GM12872 (cell line): ENCODE data around the gene GLIS1.

Experiments
- TF ChIP-seq, protein P1 (sequence below): IDR thresholded peaks from 3 replicates; pipeline ENCODE4 v1.5.1; 2011; ENCODE audit warnings: low read depth, mild to moderate bottlenecking, low read length, moderate library complexity; ENCODE audit not compliant: insufficient read depth

GLIS1 gene

DNA sequence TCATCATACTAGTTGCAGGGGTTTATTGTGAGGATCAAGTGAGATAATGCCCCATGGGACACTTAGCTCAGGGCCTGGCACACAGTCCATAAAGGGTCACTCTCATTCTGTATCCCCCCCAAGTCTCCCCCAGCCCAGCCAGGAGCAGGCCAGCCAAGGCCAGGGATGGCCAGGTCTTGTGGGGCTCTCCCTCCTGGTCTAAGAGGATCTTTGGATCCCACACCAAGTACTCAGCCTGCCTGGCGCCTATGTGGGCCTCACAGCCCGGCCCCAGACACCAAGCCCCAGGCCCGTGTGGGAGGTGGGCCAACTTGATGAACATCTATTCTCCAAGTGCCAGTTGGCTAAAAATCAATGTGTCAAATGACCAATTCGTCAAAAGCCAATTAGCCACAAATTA is 117.8 kb downstream of the GLIS1 start:
- TF ChIP-seq, protein P1, sequence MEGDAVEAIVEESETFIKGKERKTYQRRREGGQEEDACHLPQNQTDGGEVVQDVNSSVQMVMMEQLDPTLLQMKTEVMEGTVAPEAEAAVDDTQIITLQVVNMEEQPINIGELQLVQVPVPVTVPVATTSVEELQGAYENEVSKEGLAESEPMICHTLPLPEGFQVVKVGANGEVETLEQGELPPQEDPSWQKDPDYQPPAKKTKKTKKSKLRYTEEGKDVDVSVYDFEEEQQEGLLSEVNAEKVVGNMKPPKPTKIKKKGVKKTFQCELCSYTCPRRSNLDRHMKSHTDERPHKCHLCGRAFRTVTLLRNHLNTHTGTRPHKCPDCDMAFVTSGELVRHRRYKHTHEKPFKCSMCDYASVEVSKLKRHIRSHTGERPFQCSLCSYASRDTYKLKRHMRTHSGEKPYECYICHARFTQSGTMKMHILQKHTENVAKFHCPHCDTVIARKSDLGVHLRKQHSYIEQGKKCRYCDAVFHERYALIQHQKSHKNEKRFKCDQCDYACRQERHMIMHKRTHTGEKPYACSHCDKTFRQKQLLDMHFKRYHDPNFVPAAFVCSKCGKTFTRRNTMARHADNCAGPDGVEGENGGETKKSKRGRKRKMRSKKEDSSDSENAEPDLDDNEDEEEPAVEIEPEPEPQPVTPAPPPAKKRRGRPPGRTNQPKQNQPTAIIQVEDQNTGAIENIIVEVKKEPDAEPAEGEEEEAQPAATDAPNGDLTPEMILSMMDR: no peak

DNA sequence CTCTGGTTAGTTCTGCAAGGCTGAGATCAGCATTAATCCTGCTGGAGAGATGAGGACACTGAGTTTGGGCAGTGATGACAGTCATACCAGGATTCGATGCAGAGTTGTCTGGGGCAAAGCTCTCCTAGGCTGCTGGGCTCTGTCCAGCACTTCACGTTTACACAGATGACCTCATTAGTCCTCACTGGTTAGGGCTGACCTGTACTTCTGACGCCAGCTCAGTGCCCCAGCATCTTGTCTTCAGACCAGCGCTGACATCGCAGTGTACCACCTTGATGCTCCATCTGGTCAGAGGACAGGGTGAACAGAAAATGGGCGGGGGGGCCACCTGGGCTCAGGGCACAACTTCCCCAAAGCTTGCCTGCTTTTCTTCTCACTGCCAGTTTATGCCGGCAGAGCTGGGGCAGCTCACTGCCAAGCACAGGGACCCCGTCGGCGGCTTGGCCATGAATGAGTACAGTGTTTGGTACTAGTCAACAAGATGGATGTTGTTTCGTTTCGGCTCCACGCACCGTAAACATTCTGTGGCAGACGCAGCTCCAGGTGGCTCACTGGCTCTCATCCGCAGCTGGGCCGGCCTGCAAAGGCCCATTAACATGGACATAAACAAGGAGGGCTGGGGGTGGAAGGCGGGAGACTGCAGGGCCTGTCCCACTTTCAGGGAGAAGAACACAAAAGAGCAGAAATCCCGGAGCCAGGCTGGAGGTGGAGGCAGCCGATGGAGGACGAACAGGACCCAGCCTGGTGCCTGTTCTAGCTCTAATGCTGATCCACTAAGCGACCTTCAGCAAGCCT is 118.7 kb downstream of the GLIS1 start:
- TF ChIP-seq, protein P1: no peak

DNA sequence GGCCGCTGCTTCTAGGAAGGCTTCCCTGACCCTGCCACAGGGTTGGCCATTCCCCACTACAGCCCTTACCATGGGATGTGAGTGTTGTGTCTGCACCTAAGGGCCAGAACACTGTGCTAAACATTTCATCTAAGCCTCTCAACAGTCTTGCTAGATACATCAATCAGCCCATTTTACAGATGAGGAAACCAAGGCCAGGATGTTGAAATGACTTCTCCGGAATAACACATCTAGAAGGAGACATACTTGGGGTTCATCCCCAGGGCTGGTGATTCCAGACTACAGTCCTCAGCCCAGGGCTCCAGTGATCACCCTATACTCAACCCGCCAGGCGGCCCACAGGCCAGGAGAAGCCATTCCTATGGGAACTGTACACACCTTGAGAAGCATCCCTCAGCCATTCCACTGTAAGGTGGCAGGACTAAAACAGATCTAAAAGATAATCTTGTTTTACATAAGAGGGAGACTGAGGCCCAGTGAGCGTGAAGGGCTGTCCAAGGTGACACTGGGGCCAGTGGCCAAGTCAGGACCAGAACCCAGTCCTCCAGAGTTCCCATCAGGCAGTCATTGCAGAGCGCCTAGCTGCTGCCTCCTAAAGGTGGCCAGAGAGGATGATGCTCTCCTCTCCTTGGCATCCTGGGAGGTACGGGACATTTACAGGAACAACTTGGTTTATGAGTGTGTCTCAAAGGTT is 119.5 kb downstream of the GLIS1 start:
- TF ChIP-seq, protein P1: no peak

DNA sequence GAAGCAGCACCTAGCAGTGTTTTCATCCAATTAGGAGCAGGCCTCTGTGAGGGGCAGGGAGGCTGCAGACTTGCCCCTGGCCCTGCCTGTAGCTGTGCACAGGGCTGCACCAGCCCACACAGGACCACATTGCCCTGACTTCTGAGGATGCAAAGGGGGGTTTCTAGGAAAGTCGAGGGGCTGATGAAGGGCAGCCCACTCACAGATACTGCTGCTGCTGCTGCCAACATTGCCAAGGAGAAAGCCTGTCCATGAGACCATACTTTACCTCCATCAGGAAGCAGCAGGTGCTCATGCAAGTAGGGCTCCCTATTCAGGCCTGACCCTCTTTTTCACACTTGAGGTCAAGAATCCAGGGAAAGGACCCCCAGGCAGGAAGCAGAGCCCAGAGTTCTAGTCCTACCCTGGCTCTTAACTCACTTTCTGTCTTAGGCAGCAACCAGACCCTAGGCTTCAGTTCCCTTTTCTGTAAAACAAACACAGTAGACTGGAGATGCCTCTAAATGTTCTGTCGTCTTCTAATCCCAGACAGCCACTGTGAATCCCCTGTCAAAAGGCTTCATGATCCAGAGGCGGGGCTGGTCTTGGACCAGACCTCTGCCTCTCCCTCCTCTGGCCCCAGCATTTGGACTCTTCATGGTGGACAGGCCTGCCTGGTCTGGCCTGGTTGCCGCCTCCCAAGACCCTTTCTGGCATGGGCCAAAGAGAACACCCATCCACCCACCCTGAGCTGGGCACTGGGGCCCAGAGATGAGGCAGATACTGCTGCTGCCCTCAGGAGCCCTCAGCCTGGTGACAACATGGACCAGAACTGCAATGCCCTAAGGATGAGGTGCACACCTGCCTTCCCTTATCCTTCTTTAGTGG is 120.2 kb downstream of the GLIS1 start:
- TF ChIP-seq, protein P1: no peak

DNA sequence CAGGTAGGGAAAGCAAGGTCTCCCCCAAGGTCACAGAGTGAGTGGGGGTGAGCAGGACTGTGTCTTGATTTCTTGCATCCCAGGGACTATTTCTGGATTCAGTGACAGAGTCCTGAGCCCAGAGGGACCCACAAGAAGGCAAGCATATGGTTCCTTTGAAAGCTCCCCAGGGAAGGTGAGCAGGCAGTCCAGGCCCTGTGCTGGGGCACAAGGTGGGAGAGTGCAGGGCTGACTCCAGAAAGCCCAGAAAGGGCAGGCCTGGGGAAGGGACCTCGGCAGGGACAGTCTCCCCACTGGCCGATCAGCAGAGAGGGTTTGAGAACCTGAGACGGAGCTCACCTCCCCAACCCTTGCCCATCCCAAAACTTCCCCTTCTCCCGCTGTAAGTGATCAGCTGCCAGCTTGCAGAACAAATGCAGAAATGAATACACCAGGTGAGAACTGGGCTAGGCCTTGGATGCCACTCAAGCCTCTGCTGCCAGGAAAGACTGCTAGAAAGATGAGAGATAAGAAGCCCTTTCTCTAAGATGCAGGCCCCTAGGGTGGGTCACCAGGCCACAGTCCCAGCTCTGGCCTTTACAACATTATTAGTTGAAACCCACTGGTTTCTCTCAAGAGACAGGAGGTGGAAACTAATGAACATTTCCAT is 121.0 kb downstream of the GLIS1 start:
- TF ChIP-seq, protein P1: no peak

DNA sequence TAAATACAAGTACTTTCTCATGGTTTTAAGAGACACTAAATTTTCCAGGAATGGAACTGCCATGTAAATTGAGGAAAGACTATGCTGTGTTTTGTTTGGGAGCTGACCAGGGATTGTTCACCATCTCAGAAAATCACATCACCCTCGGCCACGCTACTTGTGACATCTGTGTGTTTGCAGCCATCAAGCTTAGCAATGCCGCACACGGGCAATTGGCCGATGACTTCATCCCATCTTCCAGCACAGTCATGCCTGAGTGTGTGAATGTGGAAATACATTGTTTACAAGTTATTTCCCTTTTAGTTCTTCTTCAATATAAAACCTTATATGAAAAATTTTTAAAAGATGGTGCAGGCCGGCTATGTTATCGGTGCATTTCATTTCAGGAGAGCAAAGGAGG is 121.6 kb downstream of the GLIS1 start:
- TF ChIP-seq, protein P1: no peak
